Endothelial cell of umbilical vein (primary cell): ENCODE measurements around the gene MAP1LC3B2. TPM values are rescaled to one million over a fixed set of nuclear protein-coding genes. Genes with fewer than 3 reads are reported as not detected.

ENCODE experiments used
- BruUV-seq: library from RNA; stranded (reverse); fragments of 400-500 nt; replicated peaks from 2 replicates; lab custom pipeline; 2021; lab: Mats Ljungman, UMichigan
- CTCF ChIA-PET: fragments of 300-600, 350-600 bp; sonication (Branson Sonifier 250); formaldehyde crosslinking; loops from one replicate; lab custom pipeline; 2021; ENCODE audit warnings: antibody characterized with exemption, inconsistent platforms; lab: Charles Lee
- POLR2A ChIA-PET: fragments of 300-600, 350-600 bp; sonication (Branson Sonifier 250); formaldehyde crosslinking; loops from one replicate; lab custom pipeline; 2021; ENCODE audit warnings: antibody characterized with exemption, inconsistent platforms; lab: Charles Lee
- DNase-seq: peaks from one replicate; pipeline ENCODE4 v3.0.0-alpha.2; 2011; ENCODE audit warnings: low read depth, low spot score
- FAIRE-seq: peaks from 2 replicates; lab custom pipeline; 2011; peaks lifted over from hg19 to GRCh38; lab: Jason Lieb, UNC
- H2AFZ ChIP-seq: 2 replicates; pipeline ENCODE4 v1.6.0; 2012; ENCODE audit warnings: low read depth, low read length, control low read depth, inconsistent platforms
- H3K27ac ChIP-seq: 2 replicates; pipeline ENCODE4 v1.5.1; 2011; ENCODE audit warnings: low read depth, mild to moderate bottlenecking, control low read depth, low read length, moderate library complexity; ENCODE audit not compliant: insufficient read depth
- H3K27me3 ChIP-seq, 2 experiments: 2 replicates each; pipeline versions ENCODE4 v1.6.0 to v1.6.1; 2011; ENCODE audit warnings: low read length in 2 of 2, mixed read lengths in 1 of 2; ENCODE audit not compliant: control insufficient read depth in 2 of 2, insufficient read depth in 2 of 2
- H3K36me3 ChIP-seq, 2 experiments: 2 replicates in 1 of 2; 3 replicates in 1 of 2; pipeline ENCODE4 v1.5.1; 2011; ENCODE audit warnings: low read length in 2 of 2, mild to moderate bottlenecking in 1 of 2, moderate library complexity in 1 of 2; ENCODE audit not compliant: control insufficient read depth in 2 of 2, insufficient read depth in 2 of 2; ENCODE audit errors: extremely low read depth in 1 of 2
- H3K4me1 ChIP-seq: 3 replicates; pipeline ENCODE4 v1.5.1; 2011; ENCODE audit warnings: mild to moderate bottlenecking, low read length; ENCODE audit not compliant: control insufficient read depth, insufficient read depth; ENCODE audit errors: extremely low read depth
- H3K4me2 ChIP-seq: 2 replicates; pipeline ENCODE4 v1.6.1; 2011; ENCODE audit warnings: low read length, control low read depth, mixed read lengths; ENCODE audit not compliant: insufficient read depth
- H3K4me3 ChIP-seq, 3 experiments: fragments of 200-600 bp in 1 of 3; sonication (generic), shearing (Covaris generic) in 1 of 3; replicated peaks in 1 of 3; 2 replicates each; pipeline ENCODE4 v1.5.1; 2011 to 2016; ENCODE audit warnings: control low read depth in 3 of 3, low read length in 3 of 3, mild to moderate bottlenecking in 2 of 3, inconsistent platforms in 1 of 3, low read depth in 1 of 3, moderate library complexity in 1 of 3; ENCODE audit not compliant: insufficient read depth in 1 of 3
- H3K79me2 ChIP-seq: 2 replicates; pipeline ENCODE4 v1.6.0; 2012; ENCODE audit warnings: low read length, inconsistent platforms; ENCODE audit not compliant: control insufficient read depth, insufficient read depth
- H3K9ac ChIP-seq: replicated peaks from 2 replicates; pipeline ENCODE3; 2011; ENCODE audit warnings: low read length, control low read depth; ENCODE audit not compliant: insufficient read depth; ENCODE audit errors: extremely low read depth
- H3K9me1 ChIP-seq: replicated peaks from 3 replicates; pipeline ENCODE4 v1.6.0; 2011; ENCODE audit warnings: mild to moderate bottlenecking, low read length; ENCODE audit not compliant: control insufficient read depth, insufficient read depth; ENCODE audit errors: extremely low read depth
- H3K9me3 ChIP-seq: replicated peaks from 2 replicates; pipeline ENCODE4 v1.5.1; 2012; ENCODE audit warnings: low read length, inconsistent platforms; ENCODE audit not compliant: control insufficient read depth, insufficient read depth
- H4K20me1 ChIP-seq: replicated peaks from 2 replicates; pipeline ENCODE3; 2011; ENCODE audit warnings: mild to moderate bottlenecking, low read length; ENCODE audit not compliant: control insufficient read depth, insufficient read depth; ENCODE audit errors: extremely low read depth
- CTCF ChIP-seq, 2 donors: IDR thresholded peaks; 1 replicate in 1 of 2; 2 replicates in 1 of 2; pipeline ENCODE4 v1.5.1; 2011; ENCODE audit warnings: low read length in 2 of 2, mild to moderate bottlenecking in 2 of 2, moderate library complexity in 2 of 2, control low read depth in 1 of 2, inconsistent platforms in 1 of 2, low read depth in 1 of 2; ENCODE audit not compliant: insufficient read depth in 1 of 2; ENCODE audit errors: extremely low read depth in 1 of 2
- EZH2 ChIP-seq: IDR thresholded peaks from 2 replicates; pipeline ENCODE4 v1.6.1; 2012; ENCODE audit warnings: borderline replicate concordance, low read depth, mild to moderate bottlenecking, moderate library complexity, low read length, inconsistent platforms; ENCODE audit not compliant: severe bottlenecking
- FOS ChIP-seq: IDR thresholded peaks from 2 replicates; pipeline ENCODE4 v1.6.1; 2011; ENCODE audit warnings: mild to moderate bottlenecking, low read length, moderate library complexity, borderline replicate concordance; ENCODE audit not compliant: insufficient read depth
- GATA2 ChIP-seq: IDR thresholded peaks from 2 replicates; pipeline ENCODE4 v1.7.0; 2011; ENCODE audit warnings: low read depth, mild to moderate bottlenecking, moderate library complexity, mixed read lengths, low read length; ENCODE audit not compliant: insufficient read length, insufficient read depth
- JUN ChIP-seq: IDR thresholded peaks from 2 replicates; pipeline ENCODE4 v1.6.1; 2011; ENCODE audit warnings: borderline replicate concordance, low read depth; ENCODE audit not compliant: insufficient read length, insufficient read depth
- MAX ChIP-seq: IDR thresholded peaks from 2 replicates; pipeline ENCODE4 v1.6.1; 2011; ENCODE audit not compliant: insufficient read depth, insufficient read length
- MYC ChIP-seq: IDR thresholded peaks from one replicate; pipeline ENCODE4 v1.6.1; 2011; ENCODE audit warnings: mild to moderate bottlenecking, low read depth, low read length
- POLR2A ChIP-seq: IDR thresholded peaks from 2 replicates; pipeline ENCODE4 v1.6.1; 2012; ENCODE audit warnings: low read depth, mild to moderate bottlenecking, control low read depth, low read length
- POLR2AphosphoS5 ChIP-seq: IDR thresholded peaks from 2 replicates; pipeline ENCODE4 v1.6.1; 2012; ENCODE audit warnings: low read depth, mild to moderate bottlenecking, control low read depth, low read length, moderate library complexity; ENCODE audit not compliant: insufficient read depth
- dilution Hi-C: fragments of 300-500 bp; cut with MboI; formaldehyde crosslinking; loops from one replicate; pipeline ENCODE4 v1.15.0; 2019; ENCODE audit warnings: low sequenced_read_pairs; ENCODE audit not compliant: extremely low pct_ligation_motif_present
- intact Hi-C: fragments of 100-400 bp; cut with micrococcal nuclease; formaldehyde crosslinking; loops from one replicate; pipeline ENCODE4 v1.10.0; 2022
- polyA plus RNA-seq, 4 experiments: library from polyadenylated mRNA; depleted of rRNA in 3 of 4; stranded (reverse) in 3 of 4; unstranded in 1 of 4; fragments of >200 nt; gene quantifications; 2 replicates each; pipeline versions ENCODE4 v1.2.1 to v1.2.3, GENCODE V29; 2011 to 2012; ENCODE audit warnings: missing spikeins in 1 of 4
- total RNA-seq: library from RNA; stranded (reverse); gene quantifications from 2 replicates; pipeline ENCODE4 v1.2.3, GENCODE V29; 2021

Gene MAP1LC3B2
- total and polyA plus RNA-seq, 2 donors (not counting 3 experiments of a cell fraction or from before 2014, with no cell fraction given), result 0.32 to 4.1 TPM

- no peak for FAIRE-seq
- Histone ChIP-seq H3K4me2 (no peak overlapping the region), H3K27me3 (no peaks in the 10 kb centered on the region), H2AFZ (no peak overlapping the region), H3K79me2 (no peaks in the 10 kb centered on the region), H3K4me3 (no peak overlapping the region), H4K20me1 (no peaks in the 10 kb centered on the region), H3K9me1 (no peaks in the 10 kb centered on the region), H3K9me3 (no peaks in the 10 kb centered on the region), H3K27ac (no peak overlapping the region), H3K4me1 (peaks cover 8% of the 10 kb centered on the region), H3K9ac (no peak overlapping the region), H3K36me3 (no peaks in the 10 kb centered on the region)
- TF ChIP-seq GATA2, result no peak
- no peak for TF ChIP-seq JUN
- TF ChIP-seq EZH2, result no peak
- no peak for TF ChIP-seq FOS
- no peak for TF ChIP-seq POLR2AphosphoS5
- no peak for TF ChIP-seq CTCF (IDR thresholded peaks at IDR 0.05; ENCODE audit: extremely low read depth in 1 of 2, insufficient read depth in 1 of 2, low read depth in 1 of 2, low read length in 2 of 2)
- no peak for TF ChIP-seq MYC
- no peak for TF ChIP-seq POLR2A
- TF ChIP-seq MAX, result no peak
- ChIA-PET POLR2A (no interaction called here), CTCF (no interaction called here)
- no peak for DNase-seq
- no TSS peak for BruUV-seq
- intact Hi-C loops (no loop called here), dilution Hi-C loops (no loop called here)
Measured at GRCh38 chr12:116541547-116542344, 17.4 kb upstream of the MAP1LC3B2 start.
